Prostate gland (tissue), 2 donors: ENCODE data around the gene RNASE11. TPM values are rescaled to one million over a fixed set of nuclear protein-coding genes. Genes with fewer than 3 reads are reported as not detected.

Experiments used
- DNase-seq: peaks from one replicate; pipeline ENCODE4 v3.0.0-alpha.2; 2019; ENCODE audit warnings: low spot score
- H3K27ac ChIP-seq, 2 donors: fragments of 200-600 bp; sonication (generic); 2 replicates each; pipeline ENCODE4 v1.5.1; 2017 to 2019
- H3K27me3 ChIP-seq: fragments of 200-600 bp; sonication (generic); replicated peaks from 2 replicates; pipeline ENCODE4 v1.5.1; 2019; ENCODE audit not compliant: insufficient read depth
- H3K36me3 ChIP-seq, 2 donors: fragments of 200-600 bp; sonication (generic); 1 replicate in 1 of 2; 2 replicates in 1 of 2; pipeline versions ENCODE4 v1.5.1 to v1.8.1; 2017 to 2019
- H3K4me1 ChIP-seq: fragments of 200-600 bp; sonication (generic); replicated peaks from 2 replicates; pipeline ENCODE4 v1.5.1; 2019
- H3K4me3 ChIP-seq, 2 donors: fragments of 200-600 bp; sonication (generic); 2 replicates each; pipeline ENCODE4 v1.5.1; 2017 to 2019
- H3K9me3 ChIP-seq: fragments of 200-600 bp; sonication (generic); 2 replicates; pipeline ENCODE4 v1.5.1; 2017
- POLR2A ChIP-seq: fragments of 450-650 bp; IDR thresholded peaks from one replicate; pipeline ENCODE4 v1.6.1; 2016; ENCODE audit warnings: antibody characterized with exemption, mild to moderate bottlenecking
- POLR2AphosphoS5 ChIP-seq: sonication (generic); formaldehyde crosslinking; IDR thresholded peaks from one replicate; pipeline ENCODE4 v1.6.1; 2017; ENCODE audit warnings: antibody characterized with exemption
- WGBS: methylation state at CpG from one replicate; pipeline ENCODE4 v1.1.5; 2018; 5-methylcytosine and 5-hydroxymethylcytosine counted together
- intact Hi-C: fragments of 100-400 bp; cut with DNase I; formaldehyde crosslinking; loops from one replicate; pipeline ENCODE4 v1.14.2; 2022
- total RNA-seq, 2 donors: library from RNA; depleted of rRNA; stranded (reverse); fragments of >200 nt; gene quantifications; one replicate each; pipeline ENCODE4 v1.1.0, GENCODE V29; 2016
- TF ChIP-seq, protein P1 (sequence below), 4 experiments: fragments of 200-600 bp in 2 of 4; fragments of 450-650 bp in 2 of 4; sonication (generic) in 2 of 4; IDR thresholded peaks; 1 replicate in 3 of 4; 2 replicates in 1 of 4; pipeline ENCODE4 v1.5.1; 2016 to 2019; ENCODE audit warnings: antibody characterized with exemption in 4 of 4, mild to moderate bottlenecking in 2 of 4, moderate library complexity in 2 of 4

Gene RNASE11
- total RNA-seq, 2 donors from 2014 or later: 1.0 TPM; not detected in 1

DNA sequence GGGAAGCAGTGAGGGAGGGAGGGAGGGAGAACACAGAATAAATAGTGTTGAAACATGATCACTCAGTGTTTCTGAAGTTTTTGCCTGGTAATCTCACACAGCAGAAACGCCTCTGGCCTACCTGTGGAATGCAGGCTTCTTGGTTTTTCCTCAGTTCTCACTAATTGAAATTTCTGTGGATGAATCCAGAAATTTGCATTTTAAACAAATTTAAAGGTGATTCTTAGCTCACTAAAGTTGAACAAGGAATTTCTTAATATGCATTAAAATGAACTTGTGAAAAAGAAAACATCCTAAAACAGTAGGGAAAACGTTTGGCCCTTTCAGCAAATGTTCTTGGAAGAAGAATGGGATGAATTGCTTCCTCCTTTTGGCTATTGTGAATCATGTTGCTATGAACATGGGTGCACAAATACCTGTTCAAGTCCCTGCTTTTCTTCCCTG, 28.3 kb downstream of the RNASE11 start:
- 16% methylated on average over 2 of the region's 2 CpGs for WGBS
- TF ChIP-seq, protein P1, sequence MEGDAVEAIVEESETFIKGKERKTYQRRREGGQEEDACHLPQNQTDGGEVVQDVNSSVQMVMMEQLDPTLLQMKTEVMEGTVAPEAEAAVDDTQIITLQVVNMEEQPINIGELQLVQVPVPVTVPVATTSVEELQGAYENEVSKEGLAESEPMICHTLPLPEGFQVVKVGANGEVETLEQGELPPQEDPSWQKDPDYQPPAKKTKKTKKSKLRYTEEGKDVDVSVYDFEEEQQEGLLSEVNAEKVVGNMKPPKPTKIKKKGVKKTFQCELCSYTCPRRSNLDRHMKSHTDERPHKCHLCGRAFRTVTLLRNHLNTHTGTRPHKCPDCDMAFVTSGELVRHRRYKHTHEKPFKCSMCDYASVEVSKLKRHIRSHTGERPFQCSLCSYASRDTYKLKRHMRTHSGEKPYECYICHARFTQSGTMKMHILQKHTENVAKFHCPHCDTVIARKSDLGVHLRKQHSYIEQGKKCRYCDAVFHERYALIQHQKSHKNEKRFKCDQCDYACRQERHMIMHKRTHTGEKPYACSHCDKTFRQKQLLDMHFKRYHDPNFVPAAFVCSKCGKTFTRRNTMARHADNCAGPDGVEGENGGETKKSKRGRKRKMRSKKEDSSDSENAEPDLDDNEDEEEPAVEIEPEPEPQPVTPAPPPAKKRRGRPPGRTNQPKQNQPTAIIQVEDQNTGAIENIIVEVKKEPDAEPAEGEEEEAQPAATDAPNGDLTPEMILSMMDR (IDR thresholded peaks at IDR 0.05): no peak
- TF ChIP-seq POLR2A (no peak), POLR2AphosphoS5 (no peak)
- Histone ChIP-seq H3K27ac (no peak overlapping the region), H3K4me1 (no peaks in the 10 kb centered on the region), H3K36me3 (no peaks in the 10 kb centered on the region), H3K27me3 (no peaks in the 10 kb centered on the region), H3K9me3 (no peaks in the 10 kb centered on the region), H3K4me3 (no peak overlapping the region)
- intact Hi-C loops: no loop called here
- no peak for DNase-seq

DNA sequence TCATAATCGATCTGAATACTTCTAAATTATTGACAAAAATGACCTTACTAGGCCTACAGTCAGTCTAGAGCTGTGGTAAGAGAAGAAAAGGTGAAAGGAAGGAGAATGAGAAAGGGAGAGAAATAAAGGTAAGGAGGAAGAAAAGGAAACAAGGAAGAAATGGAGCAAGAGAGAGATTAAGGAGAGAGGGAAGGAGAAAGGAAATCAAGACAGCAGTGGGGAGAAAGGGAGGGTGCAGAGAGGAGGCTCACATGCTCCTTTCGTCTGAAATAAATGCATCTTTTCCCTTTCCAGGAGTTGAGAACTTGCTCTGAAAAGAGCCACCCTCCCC, 30.6 kb downstream of the RNASE11 start:
- intact Hi-C loops: no loop called here
- H3K4me3 ChIP-seq: no peak overlapping the region
- no peaks in the 10 kb centered on the region for H3K27me3 ChIP-seq
- no peak overlapping the region for H3K27ac ChIP-seq
- whole genome bisulfite sequencing: 64% methylated on average over 2 of the region's 2 CpGs
- H3K4me1 ChIP-seq: no peaks in the 10 kb centered on the region
- no peaks in the 10 kb centered on the region for H3K36me3 ChIP-seq
- no peak for TF ChIP-seq POLR2A
- TF ChIP-seq, protein P1 (IDR thresholded peaks at IDR 0.05): no peak
- no peak for TF ChIP-seq POLR2AphosphoS5
- no peaks in the 10 kb centered on the region for H3K9me3 ChIP-seq
- no peak for DNase-seq

DNA sequence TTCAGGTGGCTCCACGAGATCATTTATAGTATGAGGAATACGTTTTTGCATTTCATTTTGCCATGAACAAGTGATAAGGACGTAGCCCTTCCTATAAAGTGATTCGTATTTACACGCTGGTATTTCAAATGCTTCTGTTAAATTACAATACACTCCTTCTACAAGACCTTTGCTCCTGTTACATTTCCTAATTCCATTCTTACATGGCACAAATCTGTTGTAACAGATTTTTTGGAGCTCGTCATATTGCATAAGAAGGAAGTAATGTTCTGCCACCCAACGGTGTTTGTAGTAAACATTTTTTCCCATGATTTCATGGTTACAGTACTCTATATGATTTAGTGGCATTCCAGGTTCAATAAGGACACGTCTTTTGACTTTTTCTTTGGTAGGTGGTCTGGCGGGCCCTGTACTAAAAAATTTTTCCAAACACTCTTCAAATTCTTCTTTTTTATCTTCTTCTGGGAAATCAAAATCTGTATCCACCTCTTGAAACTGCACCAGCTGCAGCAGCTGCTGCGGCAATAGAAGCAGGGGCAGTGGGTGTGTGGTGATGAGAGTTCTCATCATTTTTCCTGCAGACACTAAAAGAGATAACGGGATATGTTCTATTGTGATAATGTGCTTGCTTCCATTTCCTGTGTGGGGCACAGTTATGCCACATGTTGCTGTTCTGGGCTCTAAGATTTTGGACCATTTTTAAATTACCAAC, 31.1 kb downstream of the RNASE11 start:
- intact Hi-C loops: no loop called here
- DNase-seq: no peak
- Histone ChIP-seq H3K27ac (no peak overlapping the region), H3K4me3 (no peak overlapping the region), H3K9me3 (no peaks in the 10 kb centered on the region), H3K27me3 (no peaks in the 10 kb centered on the region), H3K4me1 (no peaks in the 10 kb centered on the region), H3K36me3 (no peaks in the 10 kb centered on the region)
- 79% methylated on average over 11 of the region's 11 CpGs for WGBS
- TF ChIP-seq, protein P1 (IDR thresholded peaks at IDR 0.05): no peak
- TF ChIP-seq POLR2AphosphoS5 (no peak), POLR2A (no peak)

DNA sequence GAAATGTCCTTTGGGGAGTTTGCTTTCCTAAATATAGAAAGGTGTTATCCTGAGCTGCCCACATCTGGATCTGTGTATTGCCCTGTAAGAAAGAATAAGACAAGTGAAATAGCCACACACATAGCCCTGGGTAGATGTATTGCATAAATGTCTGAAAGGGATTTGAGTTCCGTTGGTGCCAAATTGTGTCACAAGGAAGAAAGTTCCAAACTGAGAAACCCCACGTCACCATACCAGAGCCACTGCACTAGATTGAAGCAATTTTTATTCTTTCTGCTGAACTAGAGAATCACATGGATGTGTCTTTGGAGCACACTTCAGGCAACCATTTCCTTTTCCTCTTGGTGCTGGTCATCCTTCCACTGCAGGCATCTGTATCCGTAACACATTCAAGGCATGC, 32.0 kb downstream of the RNASE11 start:
- Histone ChIP-seq H3K36me3 (no peaks in the 10 kb centered on the region), H3K27ac (no peak overlapping the region), H3K4me3 (no peak overlapping the region), H3K4me1 (no peaks in the 10 kb centered on the region), H3K9me3 (no peaks in the 10 kb centered on the region), H3K27me3 (no peaks in the 10 kb centered on the region)
- TF ChIP-seq POLR2AphosphoS5 (no peak), POLR2A (no peak)
- TF ChIP-seq, protein P1 (IDR thresholded peaks at IDR 0.05): no peak
- intact Hi-C loops: no loop called here
- WGBS: 89% methylated on average over 3 of the region's 3 CpGs
- no peak for DNase-seq

DNA sequence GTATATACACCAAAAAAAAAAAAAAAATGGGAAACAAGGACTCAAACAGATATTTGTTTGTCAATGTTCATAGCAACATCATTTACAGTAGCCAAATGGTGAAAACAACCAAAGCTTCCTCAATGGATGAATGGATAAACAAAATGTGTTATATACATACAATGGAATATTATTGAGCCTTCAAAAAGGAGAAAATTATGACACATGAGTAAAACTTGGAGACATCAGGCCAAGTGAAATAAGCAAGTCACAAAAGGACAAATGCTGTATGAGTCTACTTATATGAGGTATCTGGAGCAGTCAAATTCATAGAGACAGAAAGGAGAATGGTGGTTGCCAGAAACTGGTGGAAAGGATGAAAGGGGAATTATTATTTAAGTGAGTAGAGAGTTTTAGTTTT, 34.8 kb downstream of the RNASE11 start:
- Histone ChIP-seq H3K4me3 (no peak overlapping the region), H3K27ac (no peak overlapping the region), H3K9me3 (no peaks in the 10 kb centered on the region), H3K36me3 (no peaks in the 10 kb centered on the region), H3K4me1 (no peaks in the 10 kb centered on the region), H3K27me3 (no peaks in the 10 kb centered on the region)
- intact Hi-C loops: no loop called here
- TF ChIP-seq POLR2A: no peak
- no peak for TF ChIP-seq POLR2AphosphoS5
- TF ChIP-seq, protein P1 (IDR thresholded peaks at IDR 0.05): no peak
- no peak for DNase-seq
